Measurements from ENCODE around the gene STUM.

STUM gene

GRCh38 chr1:226575436-226575720 is 26.8 kb downstream of the STUM start:
- TF ChIP-seq CTCF (conservative IDR thresholded peaks at IDR 0.05; ENCODE audit: low read depth, low read length): no peak
- no peak overlapping the region for H3K4me3 ChIP-seq (ENCODE audit: low read length)
- no peak for DNase-seq (ENCODE audit: low read depth)

- TF ChIP-seq CTCF (conservative IDR thresholded peaks at IDR 0.05; ENCODE audit: low read depth, low read length): no peak
- H3K4me3 ChIP-seq (ENCODE audit: low read length): no peak overlapping the region
- DNase-seq (ENCODE audit: low read depth): no peak
Observed at GRCh38 chr1:226575739-226576378, 27.3 kb downstream of the STUM start.

DNA sequence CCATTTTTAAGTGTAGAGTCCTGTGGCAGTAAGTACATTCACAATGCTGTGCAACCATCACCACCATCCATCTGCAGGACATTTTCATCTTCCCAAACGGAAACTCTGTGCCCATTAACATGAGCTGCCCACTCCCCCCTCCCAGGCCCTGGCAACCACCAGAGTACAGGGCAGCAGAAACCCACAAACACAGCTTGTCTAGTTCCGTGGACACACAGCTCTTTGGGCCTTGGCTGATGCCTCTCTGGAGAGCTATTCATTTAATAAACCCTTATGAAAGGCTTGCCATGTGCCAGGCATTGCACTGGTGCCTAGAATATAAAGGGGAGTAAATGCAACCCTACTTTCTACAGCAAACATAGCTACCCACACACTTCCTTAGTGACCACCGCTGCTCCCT is 28.0 kb downstream of the STUM start:
- no peak overlapping the region for H3K4me3 ChIP-seq (ENCODE audit: low read length)
- DNase-seq (ENCODE audit: low read depth): no peak
- TF ChIP-seq CTCF (conservative IDR thresholded peaks at IDR 0.05; ENCODE audit: low read depth, low read length): no peak

DNA sequence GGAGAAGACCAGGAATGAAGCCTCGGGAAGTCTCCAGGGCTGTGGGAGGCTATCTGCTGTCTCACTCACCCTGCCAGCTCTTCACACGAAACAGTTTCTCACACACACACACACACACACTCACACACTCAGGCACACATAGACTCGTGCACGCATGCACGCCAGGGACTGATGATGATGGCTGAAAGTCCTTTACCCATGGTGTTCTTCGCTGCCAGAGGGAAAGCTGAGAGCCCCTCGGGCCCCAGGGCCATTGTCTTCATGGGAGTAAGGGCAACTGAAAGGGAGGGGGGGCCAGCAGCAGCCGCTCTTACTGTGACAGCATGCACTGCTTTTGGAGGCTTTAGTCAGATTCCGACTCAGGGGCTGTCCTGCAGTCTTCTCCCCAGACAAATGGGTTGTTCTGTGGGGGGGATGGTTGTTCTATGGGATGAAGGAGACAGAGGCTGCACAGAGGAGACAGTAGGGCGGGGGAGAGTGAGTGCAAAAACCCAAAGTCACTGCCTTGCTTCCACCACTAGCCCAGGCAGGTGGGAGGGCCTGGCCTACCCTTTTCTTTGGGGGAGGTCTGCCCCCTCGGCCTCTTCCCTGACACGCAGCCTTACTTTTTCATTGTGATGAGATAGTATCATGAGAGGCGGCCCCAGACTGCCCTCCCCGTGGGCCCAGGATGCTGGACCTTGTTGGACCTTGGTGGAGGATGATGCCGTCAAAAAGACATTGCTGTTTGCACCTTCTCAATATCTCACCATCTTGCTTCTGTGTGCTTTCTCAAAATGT is 29.0 kb downstream of the STUM start:
- no peak for TF ChIP-seq CTCF (conservative IDR thresholded peaks at IDR 0.05; ENCODE audit: low read depth, low read length)
- H3K4me3 ChIP-seq (ENCODE audit: low read length): no peak overlapping the region
- no peak for DNase-seq (ENCODE audit: low read depth)

DNA sequence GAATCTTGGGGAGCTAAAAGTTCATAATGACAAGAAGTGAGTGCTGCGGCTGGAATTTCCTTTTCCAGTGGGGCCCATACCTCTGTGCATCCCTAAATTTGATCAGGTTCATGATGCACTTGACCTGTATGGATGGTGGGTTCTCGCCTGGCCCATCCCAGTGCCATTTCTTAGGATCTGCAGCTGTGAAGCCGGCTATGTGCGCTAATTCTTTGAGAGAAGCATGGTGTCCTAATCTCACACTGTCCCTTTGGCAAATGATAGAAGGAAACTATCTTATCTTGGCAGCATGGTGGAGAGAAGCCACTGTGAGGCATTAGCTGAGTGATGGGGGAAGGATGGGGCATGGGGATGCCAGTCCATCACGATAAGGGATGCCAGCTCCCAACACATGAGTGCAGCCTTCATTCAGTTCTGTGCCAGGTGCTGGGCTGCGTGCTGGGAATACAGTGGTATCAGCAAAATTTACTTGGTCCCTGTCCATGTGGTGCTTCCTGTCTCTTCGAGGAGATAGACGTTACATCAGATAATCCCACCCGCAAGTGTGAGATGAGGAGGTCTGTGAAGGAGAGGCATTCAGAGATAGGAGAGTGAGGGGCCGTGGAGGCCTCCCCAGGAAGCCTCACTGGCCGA is 30.5 kb downstream of the STUM start:
- TF ChIP-seq CTCF (conservative IDR thresholded peaks at IDR 0.05; ENCODE audit: low read depth, low read length): no peak
- H3K4me3 ChIP-seq (ENCODE audit: low read length): no peak overlapping the region
- no peak for DNase-seq (ENCODE audit: low read depth)

DNA sequence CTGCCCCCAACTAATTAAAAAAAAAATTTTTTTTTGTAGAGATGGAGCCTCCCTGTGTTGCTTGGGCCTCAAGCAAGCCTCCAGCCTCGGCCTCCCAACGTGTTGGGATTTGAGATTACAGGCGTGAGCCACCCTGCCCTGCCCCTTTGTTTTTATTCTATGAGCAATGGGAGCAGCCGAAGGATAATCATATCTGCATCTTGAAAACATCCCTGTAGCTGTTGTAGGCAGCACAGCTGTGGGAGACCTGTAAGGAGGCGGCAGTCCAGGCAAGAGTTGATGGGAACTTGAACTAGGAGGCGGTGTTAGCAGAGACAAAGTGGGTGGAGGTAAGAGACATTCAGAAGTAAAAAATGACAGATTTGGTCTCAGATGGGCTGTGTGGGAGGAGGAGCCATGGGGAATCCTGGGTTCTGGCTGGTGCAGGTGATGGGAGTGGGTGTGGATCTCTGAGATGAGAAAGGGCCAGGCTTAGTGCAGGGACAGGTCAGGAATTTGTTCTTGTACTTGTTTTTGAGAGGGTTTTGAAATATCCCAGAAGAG is 31.3 kb downstream of the STUM start:
- DNase-seq (ENCODE audit: low read depth): no peak
- TF ChIP-seq CTCF (conservative IDR thresholded peaks at IDR 0.05; ENCODE audit: low read depth, low read length): no peak
- H3K4me3 ChIP-seq (ENCODE audit: low read length): no peak overlapping the region
